Measurements from ENCODE around the gene PTPRZ1.

PTPRZ1 gene

DNA sequence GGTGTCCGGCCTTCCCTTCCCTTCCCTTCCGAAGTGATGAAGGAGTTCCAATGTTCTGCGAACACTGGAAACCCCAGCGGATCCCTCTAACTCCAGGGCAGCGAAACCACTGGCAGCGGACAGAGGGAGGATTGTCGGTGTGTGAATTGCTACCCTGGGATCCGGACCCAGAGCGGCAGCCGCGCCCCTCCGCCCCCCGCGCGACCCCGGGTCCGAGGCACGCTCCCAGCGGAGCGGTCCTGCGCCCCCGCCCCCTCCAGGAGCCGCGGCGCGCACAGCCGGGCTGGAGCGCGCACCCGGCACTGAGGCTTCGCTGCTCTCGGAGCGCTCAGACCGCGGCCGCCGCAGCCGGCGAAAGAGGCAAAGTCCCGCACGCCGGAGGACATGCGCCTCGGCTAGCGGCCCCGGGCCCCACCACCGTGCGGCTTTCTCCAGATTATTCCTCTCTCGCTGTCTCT, at the start of gene PTPRZ1:
PTPRZ1 (plus strand) TSS at position 331 of the 458 bp plus-strand sequence. CDS start 339 bp downstream, outside the sequence.
- DNase-seq = no peak

DNA sequence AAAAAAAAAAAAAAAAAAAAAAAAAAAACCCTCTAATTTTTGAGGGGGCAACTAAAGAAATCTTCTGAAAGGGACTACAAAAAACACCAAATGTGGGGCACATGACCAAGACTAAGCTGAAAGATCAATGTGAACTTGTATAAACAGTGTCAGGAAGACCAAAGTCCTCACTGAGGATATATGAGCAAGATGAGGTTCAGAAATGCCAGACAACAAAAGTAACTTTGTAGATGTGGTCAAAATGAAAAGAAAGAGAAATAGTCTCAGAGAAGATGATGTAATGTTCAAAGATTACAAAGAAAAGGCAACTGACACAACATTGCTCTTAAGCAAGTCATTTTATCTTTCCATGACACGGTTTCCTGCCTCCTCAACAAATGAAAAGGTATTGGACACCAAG, 48.7 kb upstream of the PTPRZ1 start:
- no peak for DNase-seq

DNA sequence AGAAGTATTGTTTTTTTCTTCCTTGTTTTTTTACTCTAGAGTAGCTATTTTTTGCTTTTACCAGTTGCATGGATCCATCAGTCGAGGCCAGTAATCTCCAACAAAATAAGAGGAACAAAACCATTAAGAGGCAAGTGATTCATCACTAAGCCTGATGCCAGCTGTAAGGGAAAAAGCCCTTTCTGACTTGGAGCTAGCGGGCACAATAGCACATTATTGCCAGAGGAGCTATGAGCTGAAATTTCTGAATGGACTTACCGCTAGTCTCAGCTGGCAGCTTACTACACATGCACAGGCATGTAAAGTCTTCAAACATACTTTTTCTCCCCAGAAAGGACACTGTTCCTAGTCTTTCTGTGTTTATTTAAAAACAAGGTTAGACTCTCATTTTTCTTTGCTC, 41.6 kb upstream of the PTPRZ1 start:
- DNase-seq = no peak

DNA sequence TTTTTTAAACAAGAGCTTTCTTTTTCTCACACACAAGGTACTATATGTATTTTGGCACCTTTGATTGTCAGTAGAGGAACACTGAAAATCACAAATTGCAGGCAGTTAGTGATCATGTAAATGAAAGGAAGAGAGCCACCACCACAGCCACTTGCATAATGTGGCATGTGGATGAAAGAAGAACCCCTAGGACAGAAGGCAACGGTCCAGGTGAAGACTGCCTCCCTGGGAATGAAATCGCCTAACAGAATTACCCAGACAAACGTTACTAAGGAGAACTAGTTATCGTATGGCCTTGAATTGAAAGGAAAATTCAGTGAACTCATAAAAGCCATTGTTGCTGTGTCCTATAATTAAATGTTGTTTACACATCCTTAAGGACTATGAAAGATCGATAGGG, 41.2 kb upstream of the PTPRZ1 start:
- DNase-seq = no peak

DNA sequence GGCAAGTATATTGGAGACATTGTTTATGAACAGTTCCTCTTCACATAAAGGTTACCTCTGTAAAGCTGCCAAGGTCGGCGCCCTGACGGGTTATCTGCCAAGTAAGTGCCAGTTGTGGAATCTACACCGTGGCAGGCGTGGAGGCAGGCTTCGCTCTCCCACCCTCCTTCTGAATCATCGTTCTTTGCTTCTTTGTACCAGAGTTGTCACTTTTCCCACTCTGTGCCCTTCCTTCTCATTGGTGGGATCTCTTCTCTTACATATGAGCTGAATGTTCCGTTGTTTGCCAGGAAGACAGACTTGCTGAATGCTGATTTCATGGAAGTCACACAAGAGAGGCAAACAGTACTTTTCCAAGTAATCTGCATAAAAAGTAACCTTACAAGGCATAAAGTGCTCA, 40.6 kb upstream of the PTPRZ1 start:
- no peak for DNase-seq

DNA sequence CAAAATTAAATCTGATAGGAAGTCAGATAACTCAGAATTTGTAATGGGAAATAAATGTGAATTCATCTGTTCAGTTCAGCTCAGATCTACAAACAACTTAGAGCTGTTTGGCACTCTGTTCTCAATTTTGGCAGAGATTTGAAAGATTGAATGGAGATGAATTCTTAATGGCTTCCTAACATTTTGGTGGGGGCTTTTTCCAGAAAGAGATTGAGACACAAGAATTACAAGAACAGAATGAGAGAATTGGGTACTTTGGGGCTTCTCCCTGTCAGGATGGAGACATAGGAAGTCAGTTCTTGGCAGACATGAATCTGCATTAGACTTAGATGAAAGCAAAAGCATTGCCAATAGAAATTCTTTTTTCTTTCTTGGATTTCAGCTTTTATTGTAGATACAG, 39.0 kb upstream of the PTPRZ1 start:
- DNase-seq = no peak

DNA sequence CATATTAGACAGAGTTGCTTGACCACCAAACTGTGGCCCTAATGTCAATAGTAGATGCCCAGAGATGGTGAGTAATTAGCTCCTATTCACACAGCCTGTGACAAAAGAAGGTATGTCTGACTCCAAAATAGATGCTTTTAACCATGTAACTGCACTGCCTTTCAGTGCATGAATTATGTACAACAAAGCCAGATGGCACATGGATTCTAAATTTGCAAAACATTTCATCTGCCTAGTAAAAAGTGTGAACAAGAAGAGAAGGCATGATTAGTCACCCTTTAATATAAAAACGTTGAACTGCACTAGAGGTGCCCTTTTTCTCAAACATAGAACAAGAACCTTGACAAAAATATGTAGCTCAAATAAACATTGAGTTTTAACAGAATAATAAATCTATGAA, 35.5 kb upstream of the PTPRZ1 start:
- DNase-seq = no peak

DNA sequence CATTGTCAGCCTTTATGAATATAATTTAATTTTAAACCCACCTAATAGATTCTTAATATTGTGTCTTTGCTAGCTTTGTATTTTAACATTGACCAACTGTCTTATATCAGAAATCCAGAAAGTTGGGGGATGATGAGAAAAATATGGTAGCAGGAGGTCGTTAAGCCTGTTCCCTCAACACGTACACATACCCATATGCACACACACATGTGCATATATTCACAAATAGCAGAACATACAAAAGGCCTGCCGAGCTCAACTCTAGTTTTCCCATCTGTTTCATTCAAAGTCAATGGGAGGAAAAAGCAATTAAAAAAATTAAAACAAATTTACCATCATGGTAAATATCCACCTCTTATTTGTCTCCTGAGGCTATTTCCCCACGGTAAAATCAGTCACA, 25.9 kb upstream of the PTPRZ1 start:
- DNase-seq = no peak

DNA sequence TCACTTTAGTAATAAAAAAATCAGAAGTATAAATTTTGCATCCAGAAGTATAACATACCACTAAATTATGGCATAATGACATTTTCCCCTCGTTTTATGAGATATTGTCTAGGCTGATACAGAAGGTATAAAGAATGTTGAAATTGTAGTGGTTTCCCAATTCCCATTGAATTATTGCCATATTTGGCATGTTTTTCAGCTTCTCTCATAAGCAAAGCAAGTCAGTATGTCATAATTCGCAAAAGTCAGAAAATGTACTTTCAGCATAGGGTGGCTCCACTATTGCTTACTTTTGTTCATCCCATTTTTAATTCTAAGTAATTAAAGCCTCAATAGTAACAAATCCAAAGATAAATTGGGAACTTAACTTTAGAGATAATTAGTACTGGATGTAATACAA, 19.7 kb upstream of the PTPRZ1 start:
- DNase-seq = no peak

DNA sequence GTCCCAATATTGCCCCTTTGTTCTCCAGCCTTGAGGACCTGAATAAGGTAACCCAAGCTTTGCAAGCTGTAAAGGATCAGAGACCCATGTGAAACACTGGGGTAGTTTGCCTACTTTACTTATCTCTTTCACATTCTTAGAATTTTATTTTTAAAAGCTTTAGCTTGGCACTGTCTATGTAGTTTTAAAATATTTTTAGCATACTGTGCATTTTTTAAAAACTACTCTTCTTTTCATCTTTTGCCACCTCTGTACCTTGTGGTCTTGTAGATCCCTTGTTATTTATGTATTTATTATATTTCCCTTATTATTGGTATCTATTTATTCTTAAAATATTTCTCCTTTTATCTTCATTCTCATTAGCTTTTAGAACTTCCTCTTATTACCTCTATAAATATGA, 12.0 kb upstream of the PTPRZ1 start:
- no peak for DNase-seq

DNA sequence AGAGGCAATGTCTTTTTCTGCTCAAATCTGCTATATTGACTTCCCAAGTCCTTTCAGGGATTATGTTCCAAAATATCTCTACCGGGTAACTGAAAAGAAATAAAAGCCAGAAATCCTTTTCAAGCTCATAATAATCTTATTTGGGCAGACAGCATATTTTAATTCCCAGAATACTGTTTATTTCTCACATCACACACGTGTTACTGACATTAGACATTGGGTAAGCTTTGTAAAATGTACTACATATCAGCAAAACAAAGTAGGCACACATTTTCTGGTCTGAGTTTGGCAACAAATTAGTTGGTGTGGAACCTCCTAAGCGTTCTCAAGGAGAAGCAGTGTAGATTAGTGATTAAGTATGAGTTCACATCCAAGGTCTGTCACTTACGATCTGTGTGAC, 10.4 kb upstream of the PTPRZ1 start:
- no peak for DNase-seq

DNA sequence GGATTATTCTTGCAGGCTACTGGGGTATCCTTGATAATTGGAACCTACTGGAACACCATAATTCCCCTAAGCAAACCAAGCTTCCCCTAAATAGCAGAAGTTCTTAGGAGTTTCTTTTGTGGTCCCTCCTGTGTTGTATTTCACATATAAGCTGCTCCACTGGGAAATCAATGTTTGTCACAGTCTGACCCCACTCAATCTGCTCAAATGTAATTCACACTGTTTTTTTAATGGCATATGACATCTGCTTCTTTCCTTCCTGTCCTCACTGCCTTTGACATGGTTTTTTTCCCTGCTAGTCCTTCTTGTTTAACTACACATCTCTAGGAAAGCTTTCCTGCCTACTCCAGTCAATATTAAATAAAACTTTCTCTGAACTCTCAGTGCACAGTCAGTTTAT, 1.8 kb upstream of the PTPRZ1 start:
- DNase-seq = no peak

DNA sequence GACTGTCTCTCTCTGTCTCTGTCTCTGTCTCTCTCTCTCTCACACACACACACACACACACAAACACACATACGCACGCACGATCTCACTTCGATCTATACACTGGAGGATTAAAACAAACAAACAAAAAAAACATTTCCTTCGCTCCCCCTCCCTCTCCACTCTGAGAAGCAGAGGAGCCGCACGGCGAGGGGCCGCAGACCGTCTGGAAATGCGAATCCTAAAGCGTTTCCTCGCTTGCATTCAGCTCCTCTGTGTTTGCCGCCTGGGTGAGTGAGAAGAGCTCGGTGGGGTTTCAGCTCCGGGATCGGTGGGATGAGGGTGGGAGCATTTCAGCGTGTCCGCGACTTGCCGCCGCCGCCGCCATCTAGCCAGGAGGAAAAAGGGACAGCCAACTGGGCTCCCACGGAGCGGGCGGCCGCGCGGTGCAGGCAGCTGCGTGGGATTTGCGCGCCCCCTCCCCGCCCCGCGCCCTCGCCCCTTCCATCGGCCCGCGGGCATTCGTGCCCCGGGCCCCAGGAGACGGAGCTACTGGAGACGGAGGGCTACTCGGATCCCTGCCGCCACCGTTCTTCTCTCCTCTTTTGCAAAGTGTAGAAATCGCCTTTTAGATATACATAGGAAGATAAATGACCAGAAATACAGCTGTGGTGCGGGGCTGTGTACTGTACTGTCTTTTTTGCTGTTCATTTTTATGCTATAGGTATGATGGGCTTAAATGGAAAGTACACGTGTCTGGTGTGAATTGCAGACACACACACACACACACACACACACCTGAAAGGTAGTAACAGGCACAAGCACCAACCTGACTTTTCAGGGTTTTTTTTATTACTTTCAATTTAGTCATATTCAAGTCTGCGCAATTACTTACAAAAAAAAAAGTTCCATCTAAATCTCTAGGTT, 581 bp downstream of the PTPRZ1 start:
- DNase-seq = no peak

DNA sequence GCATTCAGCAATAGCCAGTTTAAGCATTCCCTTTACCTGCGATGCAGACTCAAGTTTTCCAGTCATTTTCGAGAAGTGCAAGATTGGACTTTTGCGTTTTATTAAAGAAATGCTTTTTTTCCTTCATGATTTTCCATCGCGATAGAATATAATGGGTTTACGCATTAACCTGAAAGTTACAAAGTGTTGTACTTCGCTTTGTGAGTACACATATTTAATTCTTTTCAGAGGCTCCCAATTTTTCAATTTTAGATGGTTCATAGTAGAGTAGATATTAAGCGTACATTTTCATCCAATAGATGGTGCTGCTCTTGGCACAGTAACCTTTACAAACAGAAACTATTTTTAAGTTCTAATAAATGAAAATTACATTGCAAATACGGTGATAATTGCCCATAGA, 1.3 kb downstream of the PTPRZ1 start:
- no peak for DNase-seq

DNA sequence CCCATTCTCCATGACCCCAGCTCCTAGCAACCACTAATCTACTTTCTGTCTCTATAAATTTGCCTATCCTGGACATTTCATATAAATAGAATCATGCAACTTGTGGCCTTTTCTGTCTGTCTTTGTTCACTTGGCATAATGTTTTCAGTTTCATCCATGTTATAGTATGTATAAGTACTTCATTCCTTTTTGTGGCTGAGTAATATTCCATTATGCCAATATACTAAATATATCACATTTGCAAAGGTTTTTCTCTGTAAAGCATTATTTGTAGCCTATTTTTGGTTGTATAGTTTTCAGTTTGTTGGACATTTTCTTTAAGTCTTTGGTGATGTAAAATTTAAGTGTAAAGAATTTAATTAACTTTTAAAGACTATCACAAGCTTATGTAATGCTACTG, 2.2 kb downstream of the PTPRZ1 start:
- DNase-seq = no peak

DNA sequence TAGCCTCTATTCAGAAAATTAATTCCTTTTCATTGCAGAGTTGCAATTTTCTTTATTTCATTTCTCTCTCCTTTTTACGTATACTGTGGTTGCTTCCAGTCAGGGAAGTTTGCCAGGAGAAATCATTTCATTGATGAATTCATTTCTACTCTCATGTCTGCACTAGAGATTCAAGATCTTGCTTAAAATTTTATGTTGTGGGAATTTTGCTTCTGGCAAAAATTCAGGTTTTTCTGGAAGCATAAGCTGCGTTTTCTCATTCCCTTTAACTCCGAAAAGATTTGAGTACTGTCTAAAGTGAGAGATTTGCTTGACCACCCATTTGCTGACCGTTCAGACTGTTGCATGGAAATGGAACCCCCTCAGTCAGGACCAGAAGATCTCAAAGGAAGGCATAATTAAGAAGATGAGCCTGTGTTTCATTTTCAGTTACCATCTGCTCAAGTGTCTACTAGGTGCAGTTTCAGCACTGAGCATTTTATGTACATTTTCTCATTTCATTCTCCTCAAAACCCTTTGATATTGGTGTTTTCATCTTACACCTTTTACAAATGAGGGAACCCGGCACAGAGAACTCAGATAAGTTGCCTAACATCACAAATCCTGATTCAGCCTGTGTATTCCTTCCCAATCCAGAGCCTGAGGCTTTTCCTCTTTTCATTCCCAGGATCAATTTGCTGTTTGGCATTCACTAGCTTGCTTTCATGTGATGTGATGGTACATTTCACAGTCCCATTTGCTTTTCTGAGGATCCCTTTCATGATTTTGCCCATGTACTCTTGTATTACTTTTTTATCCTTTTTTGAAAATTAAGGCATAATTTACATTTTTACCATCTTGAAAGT, 3.9 kb downstream of the PTPRZ1 start:
- no peak for DNase-seq

DNA sequence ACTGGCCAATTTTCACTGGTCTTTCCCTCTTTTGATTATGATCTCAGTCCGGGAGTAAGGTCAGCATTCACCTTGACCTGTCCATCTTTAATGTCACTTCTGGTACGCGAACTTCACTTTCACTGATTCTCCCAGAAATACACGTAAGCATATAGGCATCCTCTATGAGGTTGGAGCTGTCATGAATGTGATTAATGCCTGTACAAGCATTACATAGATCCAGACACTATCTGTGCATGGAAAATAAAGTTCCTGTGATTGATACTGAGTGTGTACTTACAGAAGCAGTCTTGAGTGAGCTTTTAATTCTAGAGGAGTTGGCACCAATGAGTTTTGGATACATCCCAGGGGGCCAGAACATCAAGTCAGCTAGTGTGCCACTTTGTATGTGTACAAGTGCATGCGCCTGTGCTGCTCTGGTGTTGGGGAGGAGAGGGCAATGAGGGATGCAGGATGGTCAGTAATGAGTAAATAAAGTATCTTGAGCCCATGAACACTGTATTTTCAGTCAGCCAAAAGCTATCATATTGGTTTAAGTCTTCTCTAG, 6.0 kb downstream of the PTPRZ1 start:
- no peak for DNase-seq

DNA sequence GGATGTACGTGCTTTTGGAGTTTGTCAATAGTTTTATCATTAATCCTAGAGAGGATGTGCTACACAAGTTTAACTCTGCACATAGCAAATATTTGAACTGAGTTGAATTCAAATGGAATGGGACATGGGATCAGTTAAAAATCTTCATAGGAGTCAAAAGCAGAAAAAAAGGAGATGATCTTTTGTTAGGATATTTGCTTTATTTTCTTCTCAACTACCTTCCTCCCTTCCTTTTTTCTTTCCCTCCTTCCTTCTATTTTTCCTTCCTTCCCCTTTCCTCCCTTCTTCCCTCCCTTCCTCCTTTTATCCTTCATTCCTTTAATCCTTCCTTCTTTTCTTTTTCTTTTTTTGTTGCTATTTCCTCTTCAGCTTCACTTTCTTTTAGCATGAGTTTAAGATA, 6.6 kb downstream of the PTPRZ1 start:
- DNase-seq = no peak

DNA sequence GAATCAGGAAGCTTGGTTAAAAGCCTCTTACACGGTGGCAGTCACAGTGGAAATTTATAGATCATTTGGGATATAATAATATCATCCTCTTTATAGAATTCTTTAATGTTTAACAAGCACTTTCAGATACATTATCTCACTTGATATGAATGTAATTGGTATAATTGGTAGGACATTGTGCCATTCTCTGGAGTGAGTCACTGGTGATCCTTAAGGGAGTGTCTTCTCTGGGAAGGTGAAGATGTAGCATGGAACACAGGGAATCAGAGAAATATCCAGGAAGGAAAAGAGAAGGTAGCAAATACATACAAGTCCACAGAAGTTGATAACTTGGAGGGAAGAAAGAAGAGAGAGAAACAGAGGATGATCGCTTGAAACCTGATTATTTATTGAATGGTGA, 9.8 kb downstream of the PTPRZ1 start:
- DNase-seq = no peak

DNA sequence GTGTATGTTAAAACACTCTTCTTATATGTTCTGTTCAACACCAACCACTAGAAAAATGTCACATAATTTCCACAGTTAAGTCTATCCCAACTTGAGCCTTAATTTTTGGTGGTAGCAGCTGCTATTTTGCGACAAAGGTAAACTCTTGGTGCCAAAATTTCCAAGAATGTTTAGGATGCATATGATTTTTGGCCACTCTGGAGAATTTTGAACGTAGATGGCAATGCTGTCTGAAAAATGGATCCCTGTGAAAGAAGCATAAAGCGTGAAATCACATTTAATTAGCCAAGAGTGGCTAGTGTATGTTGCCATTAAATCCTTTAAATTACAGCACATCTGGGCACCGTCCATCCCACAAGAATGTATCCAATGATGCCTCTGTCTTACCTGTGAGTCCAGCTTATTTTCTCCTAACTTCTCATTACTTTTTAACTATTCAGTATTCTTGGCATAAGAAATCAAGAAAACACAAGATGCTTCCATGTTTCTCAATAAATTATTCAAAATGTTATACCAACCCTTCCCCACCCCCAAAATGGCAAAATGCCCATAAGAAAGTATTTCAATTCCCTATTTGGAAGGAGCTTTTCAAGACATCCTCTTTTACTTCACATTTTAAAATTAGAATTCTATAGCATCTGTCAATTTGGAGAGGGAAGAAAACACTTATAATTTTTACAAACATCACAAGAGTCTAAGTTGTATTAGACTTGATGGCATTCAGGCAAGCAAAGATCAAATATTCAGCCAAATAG, 12.4 kb downstream of the PTPRZ1 start:
- no peak for DNase-seq

DNA sequence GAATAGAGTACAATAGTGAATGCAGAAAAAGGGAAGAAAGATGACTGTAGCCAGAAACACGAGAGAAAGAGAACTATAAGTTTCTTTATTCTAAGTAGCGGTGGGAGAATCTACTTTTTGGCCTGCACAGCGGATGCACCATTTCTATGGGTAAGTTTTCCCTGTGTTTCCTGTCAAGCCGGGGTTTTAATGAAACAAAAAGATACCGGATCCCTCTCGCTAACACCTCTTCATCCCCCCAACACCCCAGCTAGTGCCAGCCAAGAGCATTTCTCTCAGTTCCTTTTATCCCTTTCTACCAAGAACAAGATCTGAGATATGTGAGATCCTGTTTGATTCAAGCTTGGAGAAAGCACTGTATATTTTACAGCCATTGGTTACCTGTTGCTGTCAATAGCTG, 14.7 kb downstream of the PTPRZ1 start:
- no peak for DNase-seq

DNA sequence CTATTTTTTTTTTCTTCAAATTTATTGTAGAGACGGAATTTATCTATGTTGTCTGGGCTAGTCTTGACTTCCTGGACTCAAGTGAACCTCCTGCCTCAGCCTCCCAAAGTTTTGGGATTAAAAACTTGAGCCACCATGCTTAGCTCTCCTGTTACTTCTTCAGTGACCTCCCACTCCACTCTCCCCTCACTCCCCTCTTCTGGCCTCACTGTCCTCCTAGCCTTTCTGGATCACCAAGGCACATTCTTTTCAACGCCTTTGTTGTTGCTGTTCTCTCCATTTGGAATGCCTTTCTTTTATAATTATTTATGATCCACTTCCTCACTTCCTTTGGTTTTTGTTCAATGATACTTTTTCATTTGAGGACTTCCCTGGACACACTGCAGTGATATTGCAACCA, 17.9 kb downstream of the PTPRZ1 start:
- no peak for DNase-seq

DNA sequence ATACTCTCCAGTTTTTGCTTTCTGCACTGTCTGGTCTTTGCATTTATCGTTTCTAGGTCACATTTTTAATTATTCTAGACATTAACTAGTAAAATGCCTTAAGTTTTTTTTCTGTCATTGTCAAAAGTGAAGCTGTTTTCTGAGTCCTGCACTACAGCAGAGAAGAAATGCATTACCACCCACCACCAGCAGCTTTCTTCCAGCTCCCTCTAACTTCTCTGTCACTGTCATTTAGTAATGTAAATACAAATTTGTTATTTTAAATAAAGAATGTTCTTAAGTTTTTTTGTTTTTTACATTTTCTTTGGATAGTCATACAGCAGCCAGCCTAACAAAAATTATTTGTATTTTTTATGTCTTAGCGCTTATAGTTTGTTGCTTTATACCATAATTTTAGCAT, 18.8 kb downstream of the PTPRZ1 start:
- no peak for DNase-seq
